Measurements from ENCODE around the gene IL11.

DNA sequence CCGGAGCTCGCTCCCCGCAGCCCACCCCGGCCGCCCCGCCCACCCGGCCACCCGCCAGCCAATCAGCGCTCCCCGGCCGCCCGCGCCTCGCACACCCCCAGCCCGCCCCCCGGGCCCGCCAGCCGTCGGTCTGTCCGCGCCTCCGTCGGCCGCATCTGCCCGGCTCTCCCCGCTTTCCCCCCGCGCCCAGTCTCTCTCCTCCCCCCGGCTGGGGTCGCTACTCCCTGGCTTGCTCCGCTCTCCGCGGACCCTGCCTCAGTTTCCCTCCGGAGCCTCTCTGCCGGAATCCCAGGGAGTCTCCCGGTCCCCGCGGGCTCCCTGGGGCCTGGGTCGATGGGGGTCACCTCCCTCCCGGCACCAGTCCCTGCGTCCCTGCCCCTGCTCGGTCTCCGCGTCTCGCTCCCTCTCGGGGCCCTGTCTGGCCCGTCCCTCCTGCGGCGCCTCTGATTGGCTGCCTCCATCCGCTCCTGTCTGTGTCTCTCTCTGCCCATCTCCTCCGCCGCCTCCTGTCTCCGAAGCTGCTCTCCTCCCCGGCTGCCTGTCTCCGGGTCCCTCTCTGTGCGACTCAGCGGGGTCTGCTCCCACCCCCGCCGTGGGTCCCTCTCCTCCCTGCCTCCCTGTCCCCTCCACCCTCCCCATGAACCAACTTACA lies 484 bp downstream of the IL11 start:
- TF ChIP-seq POLR2A (IDR thresholded peaks at IDR 0.05) = no peak
- no peak for TF ChIP-seq EP300 (IDR thresholded peaks at IDR 0.05)
